PFSK-1 (cell line): ENCODE measurements around the gene ZSCAN18.

Source experiments
- POLR2AphosphoS5 ChIP-seq: IDR thresholded peaks from 2 replicates; pipeline ENCODE4 v1.6.1; 2012; ENCODE audit warnings: low read depth, mild to moderate bottlenecking, control low read depth, low read length, moderate library complexity
- SIN3A ChIP-seq: IDR thresholded peaks from 2 replicates; pipeline ENCODE4 v1.6.1; 2012; ENCODE audit warnings: mild to moderate bottlenecking, low read length, moderate library complexity, borderline replicate concordance; ENCODE audit not compliant: insufficient read depth
- TAF1 ChIP-seq: IDR thresholded peaks from 2 replicates; pipeline ENCODE4 v1.6.1; 2012; ENCODE audit warnings: low read length, control low read depth, borderline replicate concordance; ENCODE audit not compliant: insufficient read depth
- TF ChIP-seq, protein P1 (sequence below), 2 experiments: IDR thresholded peaks; 2 replicates each; pipeline versions ENCODE4 v1.6.1 to v1.8.0; 2011 to 2012; ENCODE audit warnings: low read depth in 2 of 2, low read length in 2 of 2, control low read depth in 1 of 2, inconsistent platforms in 1 of 2, mild to moderate bottlenecking in 1 of 2, moderate library complexity in 1 of 2; ENCODE audit not compliant: insufficient read depth in 1 of 2

DNA sequence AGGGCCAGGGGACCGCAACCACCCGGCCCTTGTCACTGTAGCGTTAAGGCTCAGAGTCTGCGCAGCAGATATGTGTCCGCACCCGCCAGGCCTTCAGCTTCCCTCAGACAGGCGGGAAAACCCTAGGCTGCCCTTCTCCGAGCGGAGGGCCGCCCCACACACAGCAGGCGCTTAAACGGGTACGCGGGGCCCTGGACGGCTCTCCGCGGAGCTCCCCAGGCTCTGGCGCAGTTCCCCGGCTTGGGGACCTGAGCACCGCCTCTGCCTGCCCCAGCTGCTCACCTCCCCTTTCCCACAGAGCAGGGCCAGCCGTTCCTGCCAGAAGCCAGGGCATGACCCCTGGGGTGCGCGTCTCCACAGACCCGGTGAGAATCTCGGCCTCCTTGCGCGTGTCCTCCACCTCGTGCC lies 38.4 kb downstream of the ZSCAN18 start:
- TF ChIP-seq SIN3A = no peak
- no peak for TF ChIP-seq POLR2AphosphoS5
- TF ChIP-seq, protein P1, sequence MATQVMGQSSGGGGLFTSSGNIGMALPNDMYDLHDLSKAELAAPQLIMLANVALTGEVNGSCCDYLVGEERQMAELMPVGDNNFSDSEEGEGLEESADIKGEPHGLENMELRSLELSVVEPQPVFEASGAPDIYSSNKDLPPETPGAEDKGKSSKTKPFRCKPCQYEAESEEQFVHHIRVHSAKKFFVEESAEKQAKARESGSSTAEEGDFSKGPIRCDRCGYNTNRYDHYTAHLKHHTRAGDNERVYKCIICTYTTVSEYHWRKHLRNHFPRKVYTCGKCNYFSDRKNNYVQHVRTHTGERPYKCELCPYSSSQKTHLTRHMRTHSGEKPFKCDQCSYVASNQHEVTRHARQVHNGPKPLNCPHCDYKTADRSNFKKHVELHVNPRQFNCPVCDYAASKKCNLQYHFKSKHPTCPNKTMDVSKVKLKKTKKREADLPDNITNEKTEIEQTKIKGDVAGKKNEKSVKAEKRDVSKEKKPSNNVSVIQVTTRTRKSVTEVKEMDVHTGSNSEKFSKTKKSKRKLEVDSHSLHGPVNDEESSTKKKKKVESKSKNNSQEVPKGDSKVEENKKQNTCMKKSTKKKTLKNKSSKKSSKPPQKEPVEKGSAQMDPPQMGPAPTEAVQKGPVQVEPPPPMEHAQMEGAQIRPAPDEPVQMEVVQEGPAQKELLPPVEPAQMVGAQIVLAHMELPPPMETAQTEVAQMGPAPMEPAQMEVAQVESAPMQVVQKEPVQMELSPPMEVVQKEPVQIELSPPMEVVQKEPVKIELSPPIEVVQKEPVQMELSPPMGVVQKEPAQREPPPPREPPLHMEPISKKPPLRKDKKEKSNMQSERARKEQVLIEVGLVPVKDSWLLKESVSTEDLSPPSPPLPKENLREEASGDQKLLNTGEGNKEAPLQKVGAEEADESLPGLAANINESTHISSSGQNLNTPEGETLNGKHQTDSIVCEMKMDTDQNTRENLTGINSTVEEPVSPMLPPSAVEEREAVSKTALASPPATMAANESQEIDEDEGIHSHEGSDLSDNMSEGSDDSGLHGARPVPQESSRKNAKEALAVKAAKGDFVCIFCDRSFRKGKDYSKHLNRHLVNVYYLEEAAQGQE (IDR thresholded peaks at IDR 0.05; ENCODE audit: insufficient read depth in 1 of 2, low read depth in 2 of 2, low read length in 2 of 2) = no peak
- TF ChIP-seq TAF1 = no peak
